ENCODE results near the gene GRIA3.

DNA sequence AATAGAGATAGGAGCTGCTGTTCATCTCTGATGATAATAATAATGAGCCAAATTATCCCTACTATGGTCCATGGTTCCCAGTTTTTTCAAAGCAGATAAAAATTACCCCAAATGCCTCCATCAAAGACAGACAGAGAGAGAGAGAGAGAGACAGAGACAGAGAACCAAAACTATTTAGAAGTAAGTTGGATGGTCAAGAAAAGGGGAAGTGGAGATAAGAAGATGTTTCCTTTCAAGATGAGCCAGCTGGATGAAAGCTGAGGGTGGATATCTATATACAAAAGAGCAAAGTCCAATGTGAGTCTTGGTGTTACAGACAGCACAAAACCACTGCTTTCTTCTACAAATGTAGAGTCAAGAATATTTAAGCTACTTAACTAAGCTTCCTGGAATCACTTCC, 173.9 kb downstream of the GRIA3 start:
- TF ChIP-seq, protein P1, sequence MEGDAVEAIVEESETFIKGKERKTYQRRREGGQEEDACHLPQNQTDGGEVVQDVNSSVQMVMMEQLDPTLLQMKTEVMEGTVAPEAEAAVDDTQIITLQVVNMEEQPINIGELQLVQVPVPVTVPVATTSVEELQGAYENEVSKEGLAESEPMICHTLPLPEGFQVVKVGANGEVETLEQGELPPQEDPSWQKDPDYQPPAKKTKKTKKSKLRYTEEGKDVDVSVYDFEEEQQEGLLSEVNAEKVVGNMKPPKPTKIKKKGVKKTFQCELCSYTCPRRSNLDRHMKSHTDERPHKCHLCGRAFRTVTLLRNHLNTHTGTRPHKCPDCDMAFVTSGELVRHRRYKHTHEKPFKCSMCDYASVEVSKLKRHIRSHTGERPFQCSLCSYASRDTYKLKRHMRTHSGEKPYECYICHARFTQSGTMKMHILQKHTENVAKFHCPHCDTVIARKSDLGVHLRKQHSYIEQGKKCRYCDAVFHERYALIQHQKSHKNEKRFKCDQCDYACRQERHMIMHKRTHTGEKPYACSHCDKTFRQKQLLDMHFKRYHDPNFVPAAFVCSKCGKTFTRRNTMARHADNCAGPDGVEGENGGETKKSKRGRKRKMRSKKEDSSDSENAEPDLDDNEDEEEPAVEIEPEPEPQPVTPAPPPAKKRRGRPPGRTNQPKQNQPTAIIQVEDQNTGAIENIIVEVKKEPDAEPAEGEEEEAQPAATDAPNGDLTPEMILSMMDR (IDR thresholded peaks at IDR 0.05; ENCODE audit: borderline replicate concordance, extremely low read depth, low read length, poor library complexity, severe bottlenecking), result no peak
- TF ChIP-seq EZH2 (IDR thresholded peaks at IDR 0.05; ENCODE audit: borderline replicate concordance, low read depth, low read length, severe bottlenecking), result no peak

Measured in DND-41 (cell line).